CMK (cell line): ENCODE measurements around the gene ADAM22.

Experiments used
- DNase-seq: peaks from one replicate; pipeline ENCODE4 v3.0.0-alpha.2; 2010; ENCODE audit warnings: low read depth

Gene ADAM22

DNA sequence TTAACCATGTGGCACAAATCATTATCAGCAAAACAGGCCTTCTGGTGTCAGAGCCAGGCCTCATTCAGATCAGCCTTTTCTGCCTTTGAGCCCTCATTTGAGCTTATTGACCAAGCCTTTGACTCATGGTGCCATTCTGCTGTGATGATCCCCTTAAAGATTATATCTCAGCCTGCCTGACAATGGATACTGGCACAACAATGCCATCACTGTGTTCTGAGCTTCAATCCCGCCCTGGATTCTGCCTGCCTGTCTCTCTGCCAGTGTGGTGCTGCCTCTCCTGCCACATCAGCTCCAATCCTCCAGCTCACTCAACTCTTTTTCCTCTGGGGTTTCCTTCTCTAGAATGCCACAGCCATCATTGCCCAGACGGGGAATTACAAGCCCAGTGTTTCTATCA is 233.2 kb downstream of the ADAM22 start:
- DNase-seq: no peak

- no peak for DNase-seq
Observed at GRCh38 chr7:88167721-88168120, 233.7 kb downstream of the ADAM22 start.

DNA sequence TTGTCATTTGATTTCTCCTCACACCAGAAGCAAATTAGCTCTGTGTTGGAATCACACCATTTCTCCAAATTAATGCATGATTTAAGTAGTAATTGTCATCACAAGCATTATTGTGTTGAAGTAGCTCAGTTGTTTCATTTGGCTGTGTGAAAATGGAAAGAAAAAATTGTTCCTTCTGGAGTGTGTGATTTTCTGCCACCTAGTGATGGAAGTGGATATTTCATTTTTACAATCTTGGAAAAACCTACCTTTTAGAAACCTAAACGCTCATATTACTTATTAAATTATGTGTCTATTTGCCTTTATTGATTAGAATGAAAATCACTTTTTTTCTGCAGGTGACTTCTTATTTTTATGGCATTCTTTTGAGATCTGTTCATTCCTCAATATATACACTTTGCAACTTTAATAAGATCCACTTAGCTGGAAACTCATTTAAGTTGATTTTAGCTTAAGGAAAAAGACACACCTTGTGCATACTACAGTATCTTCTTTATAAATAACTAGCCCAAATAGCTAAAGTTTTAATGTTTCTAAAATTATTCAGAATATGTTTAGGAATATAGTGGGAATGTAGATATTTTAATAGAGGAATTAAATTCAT is 235.8 kb downstream of the ADAM22 start:
- DNase-seq: no peak

GRCh38 chr7:88172842-88173241 is 238.8 kb downstream of the ADAM22 start:
- DNase-seq: no peak

DNA sequence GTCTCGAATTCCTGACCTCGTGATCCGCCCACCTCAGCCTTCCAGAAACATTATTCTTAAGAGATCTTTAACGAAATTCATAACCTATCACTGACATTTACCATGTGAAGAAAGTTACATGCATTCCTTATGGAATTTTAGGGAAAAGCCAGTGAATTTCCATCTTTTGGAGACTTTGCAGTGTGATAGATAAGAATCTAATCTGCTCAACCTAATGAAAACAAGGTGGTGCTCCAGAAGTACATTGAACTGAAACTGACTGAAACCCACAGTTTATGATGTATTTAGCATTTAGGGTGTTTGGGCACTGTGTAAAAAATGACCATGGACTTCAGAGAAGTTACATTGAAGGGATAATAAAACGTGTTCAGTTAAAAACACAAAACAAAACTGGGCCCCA is 242.1 kb downstream of the ADAM22 start:
- DNase-seq: no peak

- DNase-seq: no peak
Observed at GRCh38 chr7:88183051-88183450, 249.0 kb downstream of the ADAM22 start.

GRCh38 chr7:88184848-88185304 is 250.8 kb downstream of the ADAM22 start:
- no peak for DNase-seq

GRCh38 chr7:88185650-88186049 is 251.6 kb downstream of the ADAM22 start:
- no peak for DNase-seq

GRCh38 chr7:88191911-88192310 is 257.9 kb downstream of the ADAM22 start:
- no peak for DNase-seq

GRCh38 chr7:88200261-88200660 is 266.2 kb downstream of the ADAM22 start:
- no peak for DNase-seq

DNA sequence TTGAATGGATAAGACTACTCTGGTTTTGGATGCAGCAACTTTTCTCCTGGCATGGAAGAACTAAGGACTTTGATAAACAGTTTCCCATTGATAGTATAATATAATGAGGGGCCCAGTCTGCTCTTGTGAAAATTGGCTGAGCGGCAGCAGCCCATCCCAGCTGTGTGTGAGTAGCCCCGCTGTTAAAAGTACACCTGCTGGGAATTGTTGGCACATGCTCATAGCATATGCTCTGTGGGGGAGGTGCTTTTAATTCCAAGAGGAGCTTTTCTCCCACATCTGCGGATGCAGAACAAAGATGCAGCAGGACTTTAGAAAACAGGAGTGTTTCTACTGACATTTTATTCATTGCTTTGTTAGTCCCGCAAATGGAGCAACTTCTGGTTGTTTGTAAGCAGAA is 266.7 kb downstream of the ADAM22 start:
- DNase-seq: no peak

DNA sequence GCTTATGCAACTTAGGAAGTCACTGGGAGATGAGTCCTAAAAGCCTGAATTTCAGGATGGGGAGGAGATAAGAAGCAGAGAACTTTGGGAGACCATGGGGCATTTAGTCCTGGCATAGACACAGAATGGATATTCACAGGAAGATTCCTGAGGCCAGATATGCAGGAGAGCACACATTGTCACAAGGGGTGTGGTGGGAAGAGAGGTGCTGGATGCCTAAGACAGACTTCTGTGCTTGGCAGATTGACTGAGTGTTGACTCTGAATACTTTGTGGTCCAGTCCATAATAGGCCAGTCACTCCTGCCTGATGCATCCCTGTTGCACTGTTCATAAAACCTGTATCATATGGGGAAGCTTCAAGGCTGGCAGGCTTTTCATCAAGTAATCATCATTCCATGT is 267.3 kb downstream of the ADAM22 start:
- DNase-seq: no peak

DNA sequence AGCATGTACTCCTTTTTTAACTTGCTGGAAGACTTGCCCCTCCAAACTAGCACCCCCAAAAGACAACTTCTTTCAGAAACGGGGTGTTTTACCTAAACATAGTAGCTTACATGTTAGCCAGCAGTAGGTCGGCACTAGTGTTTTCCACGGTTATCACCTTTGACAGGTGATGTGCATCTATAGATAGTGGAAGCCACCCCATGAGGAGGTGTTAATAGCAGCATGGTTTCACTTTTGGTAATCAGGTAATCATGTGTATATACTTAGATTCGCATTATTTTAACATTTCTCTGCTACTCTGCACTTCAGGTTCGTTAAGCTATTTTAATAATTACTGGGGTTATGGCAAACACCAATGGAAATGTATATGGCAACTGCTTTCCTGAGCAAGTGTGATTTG is 268.2 kb downstream of the ADAM22 start:
- no peak for DNase-seq

DNA sequence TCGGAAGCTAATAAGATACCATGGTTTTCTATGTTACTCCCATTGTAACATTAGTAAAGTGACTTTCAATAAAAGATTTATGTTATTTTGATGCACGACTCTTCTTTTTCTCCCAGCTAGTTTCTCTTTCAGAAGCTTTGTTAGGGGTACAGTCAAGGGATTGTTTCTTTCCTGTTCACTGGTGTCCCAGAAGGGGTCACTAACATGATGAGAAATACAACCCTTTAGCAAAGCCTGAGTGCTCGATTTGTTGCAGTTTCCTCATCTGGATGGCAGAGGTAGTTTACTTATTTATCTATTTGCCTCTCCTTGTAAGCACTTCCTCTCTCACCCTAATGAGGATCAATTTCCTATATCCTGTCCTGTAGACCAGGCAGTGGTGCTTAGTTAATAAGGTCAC is 268.7 kb downstream of the ADAM22 start:
- no peak for DNase-seq

DNA sequence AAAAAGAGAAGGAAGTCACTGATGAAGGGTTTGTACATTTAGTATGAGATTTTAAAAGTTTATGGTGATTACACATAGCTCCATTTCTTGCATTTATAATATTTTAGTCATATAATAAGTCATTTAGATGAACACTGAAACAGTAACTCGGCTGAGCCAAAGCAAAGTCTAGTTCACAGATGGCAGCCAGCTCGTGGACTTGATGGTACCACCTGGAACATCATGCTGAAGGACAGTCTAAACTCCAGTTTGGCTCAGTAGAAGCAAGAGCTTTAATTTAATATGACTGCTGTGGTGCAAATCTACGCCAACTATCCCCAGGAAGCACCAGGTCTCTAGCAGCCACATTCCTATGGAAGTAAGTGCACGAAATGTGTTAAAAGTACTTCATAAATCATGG is 269.4 kb downstream of the ADAM22 start:
- DNase-seq: no peak

DNA sequence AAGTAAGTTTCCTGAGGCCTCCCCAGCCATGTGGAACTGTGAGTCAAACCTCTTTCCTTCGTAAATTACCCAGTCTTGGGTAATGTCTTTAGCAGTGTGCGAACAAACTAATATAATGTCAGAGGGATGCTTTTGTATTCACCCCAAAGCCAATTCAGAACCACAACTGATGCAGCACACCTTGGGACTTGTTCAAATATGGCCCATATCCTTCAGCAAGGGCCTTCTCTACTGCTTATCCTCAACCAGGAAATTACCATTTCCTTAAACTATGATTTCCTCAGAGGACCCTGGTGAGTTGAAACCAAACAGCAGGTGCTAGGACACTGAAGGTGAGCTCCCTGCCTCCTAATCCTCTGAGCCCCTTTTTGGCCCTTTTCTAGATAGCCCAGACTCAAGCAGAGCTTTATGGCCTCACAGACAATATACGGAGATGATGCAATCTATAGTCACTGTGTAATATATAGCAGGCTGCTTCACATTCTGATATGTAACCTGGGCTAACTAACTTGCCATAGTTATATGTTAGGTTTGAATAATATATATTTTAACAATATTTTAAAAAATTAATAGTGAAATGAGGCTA is 270.6 kb downstream of the ADAM22 start:
- DNase-seq: no peak

DNA sequence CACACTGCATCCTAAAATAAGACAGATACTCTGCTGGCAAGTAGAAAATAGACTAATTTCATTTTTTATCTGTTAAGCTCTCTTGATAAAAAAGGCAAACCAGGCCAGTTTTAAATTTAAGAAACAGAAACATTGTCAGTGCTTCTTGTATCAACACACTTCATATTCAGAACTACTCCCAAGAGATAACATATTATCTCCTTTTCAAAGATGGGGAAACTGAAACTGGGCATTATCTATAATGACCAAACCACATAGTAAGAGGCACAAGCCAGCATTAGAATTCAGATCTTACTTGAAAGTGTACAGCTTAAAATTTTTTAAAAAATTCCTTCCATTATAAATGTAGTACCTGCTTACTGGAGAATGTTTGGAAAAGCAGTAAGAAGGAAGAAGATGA is 271.1 kb downstream of the ADAM22 start:
- DNase-seq: no peak

DNA sequence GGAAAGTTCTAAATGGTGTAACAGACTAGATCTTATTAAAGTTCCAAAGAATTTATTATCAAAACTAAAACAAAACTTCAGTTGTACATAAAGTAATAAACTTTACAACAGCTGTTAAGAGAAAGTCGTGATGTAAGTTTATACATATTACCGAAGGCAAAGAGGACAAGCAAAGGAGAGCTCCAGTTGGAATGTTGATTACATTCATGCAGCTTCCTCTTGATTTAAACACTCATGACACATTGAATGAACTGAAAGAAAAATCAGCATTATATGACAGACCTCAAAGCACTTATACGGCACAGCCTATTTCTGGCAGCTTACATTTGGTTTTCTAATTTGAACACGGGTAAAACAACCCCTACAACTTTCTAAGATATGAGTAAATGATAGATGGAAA is 272.2 kb downstream of the ADAM22 start:
- DNase-seq: no peak

DNA sequence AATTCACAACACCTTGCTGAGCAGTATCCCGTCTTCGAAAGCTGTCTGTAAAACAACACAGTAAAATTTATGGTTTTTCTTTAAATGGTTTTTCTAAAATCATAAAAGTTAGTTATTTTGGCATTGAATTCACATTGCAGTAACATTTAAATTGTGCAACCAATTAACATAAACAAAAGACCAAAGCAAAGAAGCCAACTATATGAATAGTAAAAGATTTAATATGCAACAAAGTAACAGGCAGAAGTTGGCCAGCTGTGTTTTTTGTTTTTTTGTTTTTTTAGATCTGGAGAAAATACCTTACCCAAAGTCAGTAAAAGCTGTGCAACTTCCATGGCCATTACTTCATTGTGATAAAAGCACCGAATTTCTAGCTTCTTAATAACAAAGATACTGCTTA is 274.5 kb downstream of the ADAM22 start:
- DNase-seq: no peak

DNA sequence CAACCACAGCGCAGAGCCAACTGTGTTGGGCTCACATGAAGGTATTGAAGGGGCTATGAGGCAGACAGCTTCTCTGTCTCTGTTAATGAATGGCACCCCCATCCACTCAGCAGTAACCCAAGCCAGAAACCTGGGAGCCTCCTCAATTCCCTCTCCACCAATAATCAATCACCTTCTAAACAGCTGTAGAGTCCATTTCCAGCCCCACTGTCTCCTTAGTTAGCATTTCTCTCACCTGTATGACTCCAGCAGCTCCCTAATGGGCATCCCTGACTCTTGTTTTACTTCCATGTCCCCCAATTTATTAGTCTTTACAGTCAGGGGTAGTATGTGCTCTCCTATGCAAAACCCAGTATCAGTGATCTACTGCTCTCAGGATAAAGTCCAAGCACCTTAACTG is 278.9 kb downstream of the ADAM22 start:
- no peak for DNase-seq

- no peak for DNase-seq
Observed at GRCh38 chr7:88214456-88214855, 280.4 kb downstream of the ADAM22 start.

- DNase-seq: no peak
Observed at GRCh38 chr7:88215295-88215694, 281.2 kb downstream of the ADAM22 start.

GRCh38 chr7:88216276-88216675 is 282.2 kb downstream of the ADAM22 start:
- no peak for DNase-seq

- no peak for DNase-seq
Observed at GRCh38 chr7:88217675-88218428, 283.8 kb downstream of the ADAM22 start.
